Vagina (tissue), 2 donors: ENCODE results near the gene MARCHF4. TPM values are rescaled to one million over a fixed set of nuclear protein-coding genes. Genes with fewer than 3 reads are reported as not detected.

ENCODE experiments used
- DNase-seq, 2 donors: peaks; one replicate each; pipeline ENCODE4 v3.0.0-alpha.2; 2017; ENCODE audit errors: extremely low spot score in 2 of 2
- H3K27ac ChIP-seq: fragments of 200-600 bp; sonication (generic); one replicate; pipeline ENCODE4 v1.5.1; 2019
- H3K27me3 ChIP-seq: fragments of 200-600 bp; sonication (generic); one replicate; pipeline ENCODE4 v1.5.1; 2019
- H3K36me3 ChIP-seq, 2 donors: fragments of 200-600 bp; sonication (generic); one replicate each; pipeline ENCODE4 v1.5.1; 2017 to 2019
- H3K4me1 ChIP-seq: fragments of 200-600 bp; sonication (generic); one replicate; pipeline ENCODE4 v1.5.1; 2019
- H3K4me3 ChIP-seq, 2 donors: fragments of 200-600 bp; sonication (generic); 1 replicate in 1 of 2; 2 replicates in 1 of 2; pipeline ENCODE4 v1.5.1; 2016 to 2019
- H3K9me3 ChIP-seq: fragments of 200-600 bp; sonication (generic); one replicate; pipeline ENCODE4 v1.5.1; 2019
- CTCF ChIP-seq, 3 experiments: fragments of 450-650 bp in 2 of 3; fragments of 200-600 bp in 1 of 3; sonication (generic) in 1 of 3; IDR thresholded peaks; one replicate each; pipeline ENCODE4 v1.5.1; 2017 to 2019; ENCODE audit warnings: antibody characterized with exemption in 3 of 3, mild to moderate bottlenecking in 2 of 3, moderate library complexity in 2 of 3
- POLR2A ChIP-seq, 2 donors: fragments of 450-650 bp; IDR thresholded peaks; one replicate each; pipeline ENCODE4 v1.6.1; 2017; ENCODE audit warnings: antibody characterized with exemption in 2 of 2, mild to moderate bottlenecking in 2 of 2, moderate library complexity in 2 of 2
- POLR2AphosphoS5 ChIP-seq, 2 donors: sonication (generic); formaldehyde crosslinking; IDR thresholded peaks; one replicate each; pipeline ENCODE4 v1.9.0; 2017; ENCODE audit warnings: antibody characterized with exemption in 2 of 2, mild to moderate bottlenecking in 2 of 2, low read depth in 1 of 2; ENCODE audit not compliant: insufficient read depth in 1 of 2
- intact Hi-C: fragments of 100-400 bp; cut with DNase I; formaldehyde crosslinking; loops from one replicate; pipeline ENCODE4 v1.15.1; 2023
- total RNA-seq: library from RNA; depleted of rRNA; stranded (reverse); fragments of >200 nt; gene quantifications from one replicate; pipeline ENCODE4 v1.2.3, GENCODE V29; 2016

The MARCHF4 gene
- total RNA-seq, 1 donor from 2014 or later: not detected

- Histone ChIP-seq H3K4me3 (no peak overlapping the region), H3K4me1 (no peaks in the 10 kb centered on the region), H3K9me3 (no peaks in the 10 kb centered on the region), H3K27me3 (no peaks in the 10 kb centered on the region), H3K36me3 (no peaks in the 10 kb centered on the region), H3K27ac (no peak overlapping the region)
- TF ChIP-seq CTCF (IDR thresholded peaks at IDR 0.05) (no peak), POLR2A (IDR thresholded peaks at IDR 0.05) (no peak), POLR2AphosphoS5 (IDR thresholded peaks at IDR 0.05; ENCODE audit: insufficient read depth in 1 of 2, low read depth in 1 of 2) (no peak)
- intact Hi-C loops: no loop called here
- no peak for DNase-seq
Observed at GRCh38 chr2:216391401-216391800, 19.1 kb upstream of the MARCHF4 start.

GRCh38 chr2:216389570-216389969 lies 17.3 kb upstream of the MARCHF4 start:
- Histone ChIP-seq H3K27me3 (no peaks in the 10 kb centered on the region), H3K4me1 (no peaks in the 10 kb centered on the region), H3K4me3 (no peak overlapping the region), H3K36me3 (no peaks in the 10 kb centered on the region), H3K9me3 (no peaks in the 10 kb centered on the region), H3K27ac (no peak overlapping the region)
- no peak for DNase-seq
- intact Hi-C loops: no loop called here
- no peak for TF ChIP-seq POLR2A (IDR thresholded peaks at IDR 0.05)
- no peak for TF ChIP-seq CTCF (IDR thresholded peaks at IDR 0.05)
- no peak for TF ChIP-seq POLR2AphosphoS5 (IDR thresholded peaks at IDR 0.05; ENCODE audit: insufficient read depth in 1 of 2, low read depth in 1 of 2)

GRCh38 chr2:216388046-216388884 lies 16.0 kb upstream of the MARCHF4 start:
- Histone ChIP-seq H3K27ac (no peak overlapping the region), H3K9me3 (no peaks in the 10 kb centered on the region), H3K4me1 (no peaks in the 10 kb centered on the region), H3K4me3 (no peak overlapping the region), H3K36me3 (no peaks in the 10 kb centered on the region), H3K27me3 (no peaks in the 10 kb centered on the region)
- intact Hi-C loops: no loop called here
- no peak for DNase-seq
- no peak for TF ChIP-seq CTCF (IDR thresholded peaks at IDR 0.05)
- TF ChIP-seq POLR2A (IDR thresholded peaks at IDR 0.05): no peak
- TF ChIP-seq POLR2AphosphoS5 (IDR thresholded peaks at IDR 0.05; ENCODE audit: insufficient read depth in 1 of 2, low read depth in 1 of 2): no peak

- intact Hi-C loops: no loop called here
Observed at GRCh38 chr2:216387262-216387661, 15.0 kb upstream of the MARCHF4 start.

More at GRCh38 chr2:216387262-216387661, 15.0 kb upstream of the MARCHF4 start:
- Histone ChIP-seq H3K4me3 (no peak overlapping the region), H3K36me3 (no peaks in the 10 kb centered on the region), H3K27ac (no peak overlapping the region), H3K9me3 (no peaks in the 10 kb centered on the region), H3K4me1 (no peaks in the 10 kb centered on the region), H3K27me3 (no peaks in the 10 kb centered on the region)
- DNase-seq: no peak
- TF ChIP-seq CTCF (IDR thresholded peaks at IDR 0.05) (no peak), POLR2A (IDR thresholded peaks at IDR 0.05) (no peak), POLR2AphosphoS5 (IDR thresholded peaks at IDR 0.05; ENCODE audit: insufficient read depth in 1 of 2, low read depth in 1 of 2) (no peak)
